HG03520 (cell line): Measurements from ENCODE around the gene ISG20L2.

ENCODE experiments used
- ATAC-seq: cut with Tn5 transposase; IDR thresholded peaks from one replicate; pipeline ENCODE4 v1.9.1; 2021; ENCODE audit warnings: mild to moderate bottlenecking, moderate library complexity; ENCODE audit not compliant: unreplicated experiment

The ISG20L2 gene

GRCh38 chr1:156754219-156754618, 25.7 kb upstream of the ISG20L2 start:
- no peak for ATAC-seq

- ATAC-seq, result no peak
Measured at GRCh38 chr1:156752843-156753482, 24.4 kb upstream of the ISG20L2 start.

GRCh38 chr1:156751757-156752481, 23.4 kb upstream of the ISG20L2 start:
- ATAC-seq, result peak; percentile 55

- peak; percentile 20 for ATAC-seq
Measured at GRCh38 chr1:156751451-156751756, 22.8 kb upstream of the ISG20L2 start, which contains the start of gene HDGF. HDGF (minus strand) TSS chr1:156751675; CDS start chr1:156751429, 246 bp downstream.

- ATAC-seq, result peak; percentile 10
Measured at GRCh38 chr1:156750711-156751450, 22.3 kb upstream of the ISG20L2 start.

GRCh38 chr1:156750191-156750672, 21.7 kb upstream of the ISG20L2 start:
- ATAC-seq, result no peak

GRCh38 chr1:156749419-156750118, 21.0 kb upstream of the ISG20L2 start:
- no peak for ATAC-seq

GRCh38 chr1:156748670-156749418, 20.3 kb upstream of the ISG20L2 start:
- ATAC-seq, result no peak

- no peak for ATAC-seq
Measured at GRCh38 chr1:156747742-156748669, 19.4 kb upstream of the ISG20L2 start.

- ATAC-seq, result no peak
Measured at GRCh38 chr1:156746728-156747631, 18.4 kb upstream of the ISG20L2 start.

GRCh38 chr1:156746406-156746727, 17.8 kb upstream of the ISG20L2 start:
- no peak for ATAC-seq

- no peak for ATAC-seq
Measured at GRCh38 chr1:156745881-156746280, 17.3 kb upstream of the ISG20L2 start.

GRCh38 chr1:156744786-156745419, 16.3 kb upstream of the ISG20L2 start:
- ATAC-seq, result no peak

- ATAC-seq, result no peak
Measured at GRCh38 chr1:156744344-156744743, 15.8 kb upstream of the ISG20L2 start.

GRCh38 chr1:156743367-156744302, 15.1 kb upstream of the ISG20L2 start:
- no peak for ATAC-seq

- ATAC-seq, result no peak
Measured at GRCh38 chr1:156742801-156743200, 14.2 kb upstream of the ISG20L2 start.

- no peak for ATAC-seq
Measured at GRCh38 chr1:156742017-156742416, 13.5 kb upstream of the ISG20L2 start.
